GM13976 (cell line): ENCODE data around the gene UBAC2.
"Not testable (repeated sequence)": the region's sequence is repeated elsewhere in the genome, so short reads cannot be mapped to it uniquely, and the experiment has no call there.

Experiments used
- DNase-seq: peaks from one replicate; pipeline ENCODE4 v3.0.0; 2012; ENCODE audit warnings: low spot score
- CTCF ChIP-seq: IDR thresholded peaks from 2 replicates; pipeline ENCODE4 v1.5.1; 2012; ENCODE audit warnings: borderline replicate concordance, mild to moderate bottlenecking; ENCODE audit not compliant: insufficient read depth; ENCODE audit errors: extremely low read depth, missing control alignments, control extremely low read depth
- in situ Hi-C: fragments of 300-500 bp; cut with MboI; formaldehyde crosslinking; loops from one replicate; pipeline ENCODE4 v1.12.0; 2022; ENCODE audit warnings: low sequenced_read_pairs, mixed read lengths, inconsistent platforms; ENCODE audit not compliant: unreplicated experiment

UBAC2 gene

DNA sequence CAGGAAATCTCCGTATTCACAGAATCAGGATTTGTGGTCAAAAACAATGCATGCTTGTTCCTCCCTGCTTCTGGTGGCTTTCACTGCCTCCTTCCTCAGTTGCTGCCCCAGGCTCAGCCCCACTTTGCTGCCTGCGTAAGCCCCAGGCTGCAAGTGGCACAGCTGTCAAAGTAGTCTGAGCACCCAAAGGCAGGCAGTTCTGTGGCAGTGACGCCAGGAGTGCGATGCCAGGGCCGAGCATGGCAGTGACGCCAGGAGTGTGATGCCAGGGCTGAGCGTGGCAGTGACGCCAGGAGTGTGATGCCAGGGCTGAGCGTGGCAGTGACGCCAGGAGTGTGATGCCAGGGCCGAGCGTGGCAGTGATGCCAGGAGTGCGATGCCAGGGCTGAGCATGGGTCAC, 183.8 kb downstream of the UBAC2 start:
- no peak for DNase-seq
- no peak for TF ChIP-seq CTCF
- in situ Hi-C loops: loop anchor here (10.0 kb wide), 1 partner anchor 50 kb away; no protein-coding TSS in a partner anchor

- no peak for TF ChIP-seq CTCF
- in situ Hi-C loops: loop anchor here (10.0 kb wide), 1 partner anchor 50 kb away; no protein-coding TSS in a partner anchor
- no peak for DNase-seq
Observed at GRCh38 chr13:99385161-99385560, 184.5 kb downstream of the UBAC2 start.

DNA sequence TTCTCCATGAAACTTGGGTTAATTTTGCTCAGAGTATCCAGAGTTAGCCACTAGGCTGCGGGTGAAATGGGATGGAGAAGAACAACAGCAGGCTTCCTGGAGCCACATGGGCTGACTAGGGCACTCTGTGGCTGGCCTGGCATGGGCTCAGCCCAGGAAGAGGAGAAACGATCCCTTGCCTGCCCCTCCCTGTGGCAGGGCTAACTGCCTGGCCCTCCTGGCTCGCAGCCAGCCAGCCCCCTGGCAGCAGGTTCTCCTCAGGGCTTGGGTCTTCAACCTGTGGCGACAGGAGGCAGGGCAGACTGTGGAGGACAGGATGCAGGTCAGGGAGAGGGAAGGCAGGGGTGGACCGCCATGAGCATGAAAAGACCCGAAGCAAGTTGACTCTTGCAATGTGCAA, 185.3 kb downstream of the UBAC2 start:
- no peak for TF ChIP-seq CTCF
- no peak for DNase-seq
- in situ Hi-C loops: loop anchor here (10.0 kb wide), 1 partner anchor 49 kb away; no protein-coding TSS in a partner anchor

- in situ Hi-C loops: loop anchor here (10.0 kb wide), 1 partner anchor 48 kb away; no protein-coding TSS in a partner anchor
- no peak for TF ChIP-seq CTCF
- DNase-seq: no peak
Observed at GRCh38 chr13:99386495-99386894, 185.8 kb downstream of the UBAC2 start.

DNA sequence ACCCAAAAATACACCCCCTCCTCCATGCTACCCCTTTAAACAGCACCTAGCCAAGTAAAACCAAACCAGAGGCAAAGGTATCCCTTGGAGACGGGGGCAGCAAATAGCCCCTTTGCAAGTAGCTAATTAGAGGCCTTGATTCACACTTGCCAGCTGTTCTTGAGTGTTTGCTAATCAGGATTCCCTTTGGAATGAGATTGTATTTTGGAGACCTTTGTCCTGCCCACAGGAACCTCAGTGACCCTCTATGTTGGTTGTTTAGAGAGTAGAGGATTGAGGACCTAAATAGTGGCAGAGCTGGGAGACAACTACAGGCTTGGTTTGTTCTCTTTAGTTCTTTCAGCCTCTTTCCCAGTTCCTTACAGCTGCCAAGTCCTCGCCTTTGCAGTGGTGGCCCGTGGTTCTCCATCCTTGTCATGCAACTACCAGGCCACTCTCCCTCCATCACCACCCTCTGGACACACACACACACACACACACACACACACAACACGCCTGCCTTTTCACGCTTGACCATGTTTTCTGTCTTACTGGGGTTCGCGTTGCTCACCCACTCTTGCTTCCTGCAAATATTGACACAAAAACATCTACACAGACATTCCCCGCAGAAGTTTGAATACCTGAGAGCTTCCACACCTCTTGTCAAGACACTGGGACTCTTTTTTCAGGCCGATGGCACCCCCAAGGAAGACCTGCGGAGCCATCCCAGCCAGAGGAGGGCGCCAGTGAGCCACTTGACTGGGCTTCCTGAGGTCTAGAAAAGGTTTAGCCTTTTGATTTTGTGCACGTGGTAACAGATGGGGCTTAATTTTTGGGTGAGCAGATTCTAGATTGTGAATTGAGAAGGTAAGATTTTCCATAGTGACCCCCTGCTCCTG, 186.5 kb downstream of the UBAC2 start:
- peak; percentile 85 for TF ChIP-seq CTCF
- in situ Hi-C loops: loop anchor here (10.0 kb wide), 1 partner anchor 48 kb away; no protein-coding TSS in a partner anchor
- peak; percentile 87 for DNase-seq

- TF ChIP-seq CTCF: no peak
- DNase-seq: no peak
- in situ Hi-C loops: loop anchor here (10.0 kb wide), 1 partner anchor 46 kb away; no protein-coding TSS in a partner anchor
Observed at GRCh38 chr13:99388334-99388923, 187.8 kb downstream of the UBAC2 start.

- in situ Hi-C loops: loop anchor here (10.0 kb wide), 1 partner anchor 46 kb away; no protein-coding TSS in a partner anchor
- DNase-seq: not testable (repeated sequence)
Observed at GRCh38 chr13:99389094-99389493, 188.4 kb downstream of the UBAC2 start.
